Small intestine (tissue), 7 donors: Measurements from ENCODE around the gene GPC3. TPM values are rescaled to one million over a fixed set of nuclear protein-coding genes. Genes with fewer than 3 reads are reported as not detected.

ENCODE experiments used
- DNase-seq, 2 donors: peaks; one replicate each; pipeline versions ENCODE4 v3.0.0 to v3.0.0-alpha.2; 2013
- FAIRE-seq: peaks from 2 replicates; lab custom pipeline; 2012; peaks lifted over from hg19 to GRCh38; lab: Jason Lieb, UNC
- H3K27ac ChIP-seq, 3 donors: one replicate each; pipeline ENCODE4 v1.5.1; 2013; ENCODE audit warnings: low read length in 2 of 3, mild to moderate bottlenecking in 2 of 3, control low read depth in 1 of 3, inconsistent platforms in 1 of 3, low read depth in 1 of 3, moderate library complexity in 1 of 3
- H3K27me3 ChIP-seq, 3 donors: one replicate each; pipeline ENCODE4 v1.6.1; 2013; ENCODE audit warnings: low read length in 3 of 3, inconsistent platforms in 1 of 3; ENCODE audit not compliant: control insufficient read depth in 3 of 3, insufficient read depth in 3 of 3
- H3K36me3 ChIP-seq, 3 donors: one replicate each; pipeline ENCODE4 v1.6.1; 2013; ENCODE audit warnings: low read length in 3 of 3, inconsistent platforms in 1 of 3, low read depth in 1 of 3, mild to moderate bottlenecking in 1 of 3, moderate library complexity in 1 of 3; ENCODE audit not compliant: control insufficient read depth in 3 of 3, insufficient read depth in 2 of 3
- H3K4me1 ChIP-seq, 3 donors: one replicate each; pipeline ENCODE4 v1.6.1; 2013; ENCODE audit warnings: low read length in 2 of 3, inconsistent platforms in 1 of 3, low read depth in 1 of 3, mild to moderate bottlenecking in 1 of 3, moderate library complexity in 1 of 3; ENCODE audit not compliant: control insufficient read depth in 3 of 3, insufficient read depth in 2 of 3
- H3K4me3 ChIP-seq, 3 donors: one replicate each; pipeline ENCODE4 v1.5.1; 2013; ENCODE audit warnings: low read length in 3 of 3, control low read depth in 1 of 3, inconsistent platforms in 1 of 3, low read depth in 1 of 3, mild to moderate bottlenecking in 1 of 3, moderate library complexity in 1 of 3
- H3K9me3 ChIP-seq, 2 donors: one replicate each; pipeline ENCODE4 v1.6.1; 2013; ENCODE audit warnings: low read depth in 1 of 2, low read length in 1 of 2; ENCODE audit not compliant: control insufficient read depth in 2 of 2, insufficient read depth in 1 of 2
- WGBS, 3 donors: extraction: QIAGEN DNeasy Blood & Tissue Kit; methylation state at CpG; one replicate each; pipeline ENCODE4 v1.1.7; 2013; 5-methylcytosine and 5-hydroxymethylcytosine counted together
- polyA plus RNA-seq, 4 donors: library from polyadenylated mRNA; stranded (reverse) in 3 of 4; unstranded in 1 of 4; fragments of 200-250 nt in 3 of 4; fragments of 120-200 nt in 1 of 4; gene quantifications; one replicate each; pipeline versions ENCODE4 v1.2.1 to v1.2.3, GENCODE V29; 2013
- donor health status: healthy with polysubstance abuse.
- donor health status: control.
- donor health status: control.
- donor health status: Bipolar disorder and iron deficiency.
- donor health status: healthy.

The GPC3 gene
- polyA plus RNA-seq, 4 donors, result 14.3 to 186 TPM; not detected in 2

DNA sequence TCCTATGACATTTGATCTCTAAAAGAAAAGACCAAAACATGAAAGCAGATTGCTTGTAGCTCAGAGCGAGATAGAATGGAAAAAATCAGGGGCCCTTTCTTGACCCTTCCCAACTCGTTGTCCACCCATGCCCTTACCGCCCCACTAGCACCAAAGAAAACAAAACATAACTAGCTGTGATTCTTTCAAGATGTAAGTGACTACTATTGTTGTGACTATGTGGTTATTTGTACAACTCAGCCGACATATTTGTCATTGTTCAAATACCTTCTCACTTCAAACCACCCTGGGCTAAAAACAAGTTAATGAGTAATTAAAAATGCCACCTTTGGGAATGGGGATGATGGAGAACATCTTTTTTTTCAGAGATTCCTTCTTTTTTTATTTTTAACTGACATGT, 399.0 kb downstream of the GPC3 start:
- no peak for DNase-seq
- H3K4me3 ChIP-seq, result no peak overlapping the region
- H3K4me1 ChIP-seq, result no peaks in the 10 kb centered on the region
- H3K9me3 ChIP-seq, result no peaks in the 10 kb centered on the region
- no peaks in the 10 kb centered on the region for H3K27me3 ChIP-seq
- H3K27ac ChIP-seq, result no peak overlapping the region
- H3K36me3 ChIP-seq, result peaks cover 0 to 2% (median 0%) of the 10 kb centered on the region in 3 donors
- no peak for FAIRE-seq
- WGBS, 3 donors, result 80 to 89% (median 82%) methylated on average over 4 of the region's 4 CpGs

GRCh38 chrX:133583825-133584224, 401.6 kb downstream of the GPC3 start:
- Histone ChIP-seq H3K4me1 (no peaks in the 10 kb centered on the region), H3K27me3 (no peaks in the 10 kb centered on the region), H3K36me3 (no peaks in the 10 kb centered on the region), H3K27ac (no peak overlapping the region), H3K9me3 (no peaks in the 10 kb centered on the region), H3K4me3 (no peak overlapping the region)
- DNase-seq (no peak), FAIRE-seq (no peak)
- 67 to 96% (median 92%) methylated on average over 2 of the region's 2 CpGs for WGBS, 3 donors

GRCh38 chrX:133580625-133581024, 404.8 kb downstream of the GPC3 start:
- no peaks in the 10 kb centered on the region for H3K4me1 ChIP-seq
- WGBS, 3 donors, result 52 to 81% (median 70%) methylated on average over 3 of the region's 3 CpGs
- H3K36me3 ChIP-seq, result no peaks in the 10 kb centered on the region
- no peak overlapping the region for H3K27ac ChIP-seq
- H3K4me3 ChIP-seq, result no peak overlapping the region
- H3K27me3 ChIP-seq, result no peaks in the 10 kb centered on the region
- H3K9me3 ChIP-seq, result no peaks in the 10 kb centered on the region
- FAIRE-seq (no peak), DNase-seq (no peak)

- Histone ChIP-seq H3K27ac (no peak overlapping the region), H3K36me3 (no peaks in the 10 kb centered on the region), H3K4me3 (no peak overlapping the region), H3K4me1 (no peaks in the 10 kb centered on the region), H3K27me3 (no peaks in the 10 kb centered on the region), H3K9me3 (no peaks in the 10 kb centered on the region)
- DNase-seq (no peak), FAIRE-seq (no peak)
- WGBS, 3 donors, result 66 to 94% (median 91%) methylated on average over 6 of the region's 6 CpGs
These were observed 405.8 kb downstream of the GPC3 start for GRCh38 chrX:133579631-133580030.

DNA sequence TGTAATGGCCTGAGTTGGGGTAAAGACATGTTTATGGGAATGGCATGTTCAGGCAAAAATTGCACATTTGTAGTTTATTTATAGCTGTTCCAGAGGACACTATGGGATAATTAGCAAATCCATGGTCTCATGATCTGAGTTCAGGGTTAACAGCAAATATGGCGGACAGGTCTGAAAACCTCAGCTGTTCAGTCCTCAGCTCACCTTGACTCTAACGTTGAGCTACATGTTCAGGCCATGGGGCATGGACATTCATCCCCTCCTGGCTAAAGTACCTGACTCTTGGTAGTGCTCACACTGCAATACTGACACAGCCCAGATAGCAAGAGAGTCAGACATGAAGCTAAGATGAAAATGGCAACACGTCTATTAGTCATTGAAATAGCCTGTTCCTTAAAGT, 408.5 kb downstream of the GPC3 start:
- no peak overlapping the region for H3K4me3 ChIP-seq
- H3K27me3 ChIP-seq, result no peaks in the 10 kb centered on the region
- H3K36me3 ChIP-seq, result no peaks in the 10 kb centered on the region
- DNase-seq (no peak), FAIRE-seq (no peak)
- H3K27ac ChIP-seq, result no peak overlapping the region
- H3K4me1 ChIP-seq, result no peaks in the 10 kb centered on the region
- H3K9me3 ChIP-seq, result no peaks in the 10 kb centered on the region
- WGBS, 3 donors, result 81 to 89% (median 89%) methylated on average over 3 of the region's 3 CpGs

DNA sequence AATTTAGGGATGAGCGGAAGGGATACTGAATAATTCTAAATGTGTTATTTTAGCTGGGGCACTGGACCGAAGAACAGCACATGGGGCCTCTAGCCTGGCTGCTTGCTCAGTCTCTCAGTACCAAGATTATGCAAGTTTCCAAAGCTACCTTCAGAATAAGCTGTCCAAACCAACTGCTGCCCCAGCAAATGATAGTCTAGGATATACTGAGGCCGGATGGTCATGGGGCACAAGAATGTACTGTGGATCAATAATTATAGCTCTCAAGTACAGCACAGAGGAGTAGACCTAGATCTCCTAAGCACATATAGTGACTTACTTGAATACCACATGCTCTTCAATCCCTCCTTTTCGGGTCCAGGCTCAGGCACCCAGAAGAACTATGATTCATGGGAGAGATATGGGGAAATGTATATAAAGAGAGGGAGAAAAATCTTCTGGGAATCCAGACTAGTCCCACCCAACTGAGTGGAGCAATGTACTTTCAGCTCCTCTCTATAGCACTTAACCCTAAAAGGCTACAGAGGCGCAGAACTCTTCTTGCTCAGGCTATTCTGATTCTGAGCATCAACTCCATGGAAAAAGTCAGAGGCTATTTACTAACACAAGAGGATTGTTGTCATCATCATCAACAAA, 409.8 kb downstream of the GPC3 start:
- DNase-seq (no peak), FAIRE-seq (no peak)
- H3K9me3 ChIP-seq, result no peaks in the 10 kb centered on the region
- no peaks in the 10 kb centered on the region for H3K27me3 ChIP-seq
- no peaks in the 10 kb centered on the region for H3K4me1 ChIP-seq
- H3K27ac ChIP-seq, result no peak overlapping the region
- no peaks in the 10 kb centered on the region for H3K36me3 ChIP-seq
- WGBS, 3 donors, result 85 to 100% (median 95%) methylated on average over 5 of the region's 5 CpGs
- no peak overlapping the region for H3K4me3 ChIP-seq

- Histone ChIP-seq H3K9me3 (no peaks in the 10 kb centered on the region), H3K36me3 (no peaks in the 10 kb centered on the region), H3K4me1 (no peaks in the 10 kb centered on the region), H3K27ac (no peak overlapping the region), H3K4me3 (no peak overlapping the region), H3K27me3 (no peaks in the 10 kb centered on the region)
- DNase-seq (no peak), FAIRE-seq (no peak)
- 81 to 84% (median 83%) methylated on average over 2 of the region's 2 CpGs for WGBS, 3 donors
These were observed 410.7 kb downstream of the GPC3 start for GRCh38 chrX:133574716-133575115.

DNA sequence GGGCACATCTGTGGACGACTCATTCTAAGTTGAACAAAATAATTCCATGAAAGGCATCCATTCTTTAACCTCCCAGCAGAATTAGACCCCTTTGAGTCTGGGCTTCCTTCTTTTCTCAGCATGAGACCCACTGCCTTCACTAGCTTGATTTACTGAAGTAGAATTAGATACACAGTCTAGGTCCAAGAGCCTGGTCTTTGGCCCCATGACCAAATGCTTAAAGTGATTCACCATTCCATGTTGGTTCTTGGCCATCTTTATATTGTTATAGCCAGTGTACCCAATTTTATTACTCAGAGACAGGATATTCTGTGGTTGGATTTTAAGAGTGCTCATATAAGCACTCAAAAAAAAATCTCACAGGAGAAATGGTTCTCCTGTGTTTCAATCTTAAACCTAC, 414.8 kb downstream of the GPC3 start:
- WGBS, 3 donors, result 57 to 89% (median 87%) methylated on average over 1 of the region's 1 CpG
- no peak overlapping the region for H3K27ac ChIP-seq

GRCh38 chrX:133569217-133569616, 416.2 kb downstream of the GPC3 start:
- no peaks in the 10 kb centered on the region for H3K27me3 ChIP-seq
- no peak overlapping the region for H3K27ac ChIP-seq
- H3K36me3 ChIP-seq, result no peaks in the 10 kb centered on the region
- no peak for DNase-seq
- H3K9me3 ChIP-seq, result no peaks in the 10 kb centered on the region
- H3K4me1 ChIP-seq, result no peaks in the 10 kb centered on the region
- no peak for FAIRE-seq
- H3K4me3 ChIP-seq, result no peak overlapping the region

More for the DNA sequence above, 414.8 kb downstream of the GPC3 start:
- H3K36me3 ChIP-seq, result no peaks in the 10 kb centered on the region
- no peak for FAIRE-seq
- H3K9me3 ChIP-seq, result no peaks in the 10 kb centered on the region
- no peaks in the 10 kb centered on the region for H3K4me1 ChIP-seq
- DNase-seq, result no peak
- no peaks in the 10 kb centered on the region for H3K27me3 ChIP-seq
- H3K4me3 ChIP-seq, result no peak overlapping the region
